ENCODE data around the gene HOXC9. TPM values are rescaled to one million over a fixed set of nuclear protein-coding genes. Genes with fewer than 3 reads are reported as not detected.
A peak's percentile ranks its signal among the peaks of the same experiment; 100 is the strongest.

Gene HOXC9
- total and polyA plus RNA-seq, 2 of the 8 experiments (the other 6 are each of a cell fraction or from before 2014, with no cell fraction given): not detected

- Histone ChIP-seq H3K9me3 (ENCODE audit: insufficient read depth in 2 of 2, low read depth in 1 of 2, low read length in 1 of 2) (no peaks in the 10 kb centered on the region), H3K4me1 (replicated peaks in 1 of 4; ENCODE audit: control insufficient read depth in 3 of 4, insufficient read depth in 4 of 4, low read length in 3 of 4) (peaks cover 0 to 5% (median 2%) of the 10 kb centered on the region in 4 experiments; a peak in 3 of 7 replicates), H3K79me2 (ENCODE audit: control insufficient read depth in 1 of 2, insufficient read depth in 2 of 2, low read length in 2 of 2) (no peaks in the 10 kb centered on the region), H3K18ac (ENCODE audit: extremely low read depth, low read length) (no peak overlapping the region), H2BK120ac (replicated peaks; ENCODE audit: low read depth, low read length) (no peak overlapping the region), H2BK20ac (ENCODE audit: low read length) (no peak overlapping the region), H2AK5ac (ENCODE audit: low read depth, low read length) (no peak overlapping the region), H3K36me3 (ENCODE audit: control insufficient read depth in 2 of 4, insufficient read depth in 4 of 4, low read length in 3 of 4) (peaks cover 0 to 2% (median 0%) of the 10 kb centered on the region in 4 experiments; a peak in 1 of 8 replicates), H4K8ac (ENCODE audit: extremely low read depth, insufficient read depth, low read length) (no peak overlapping the region), H2BK15ac (ENCODE audit: low read length) (0 out of 2 replicates have a peak overlapping the region, but pooled peaks have one; percentile 36), H3K56ac (replicated peaks; ENCODE audit: insufficient read length, low read depth, low read length) (no peak overlapping the region), H3K27ac (ENCODE audit: low read depth, low read length) (no peak overlapping the region), H2BK5ac (ENCODE audit: low read depth, low read length) (no peak overlapping the region), H4K5ac (ENCODE audit: insufficient read length, low read depth, low read length) (no peak overlapping the region), H3K23me2 (ENCODE audit: low read depth, low read length) (no peaks in the 10 kb centered on the region), H3K79me1 (ENCODE audit: low read depth, low read length) (no peaks in the 10 kb centered on the region), H3K23ac (ENCODE audit: insufficient read length) (no peak overlapping the region), H3K27me3 (replicated peaks in 1 of 4; ENCODE audit: control insufficient read depth in 3 of 4, extremely low read depth in 1 of 4, insufficient read depth in 3 of 4, low read length in 3 of 4) (peaks cover 95 to 100% (median 99%) of the 10 kb centered on the region in 4 experiments), H4K20me1 (replicated peaks in 1 of 2; ENCODE audit: control insufficient read depth in 1 of 2, insufficient read depth in 2 of 2, low read length in 2 of 2) (peaks cover 18 to 24% of the 10 kb centered on the region in 2 experiments), H3K4me3 (ENCODE audit: extremely low read depth in 1 of 4, insufficient read depth in 2 of 4, low read depth in 3 of 4, low read length in 4 of 4) (no peak overlapping the region), H2AFZ (ENCODE audit: low read length) (no peak overlapping the region), H4K91ac (replicated peaks; ENCODE audit: insufficient read length, low read length) (no peak overlapping the region), H3K14ac (ENCODE audit: insufficient read length) (no peak overlapping the region), H3K9ac (replicated peaks in 1 of 4; ENCODE audit: extremely low read depth in 1 of 4, low read depth in 3 of 4, low read length in 3 of 4) (no peak overlapping the region), H3K4me2 (ENCODE audit: insufficient read depth in 1 of 2, low read depth in 2 of 2, low read length in 2 of 2) (no peak overlapping the region), H2BK12ac (ENCODE audit: low read depth, low read length) (no peak overlapping the region), H3K4ac (replicated peaks; ENCODE audit: insufficient read length, low read depth, low read length) (no peak overlapping the region)
- TF ChIP-seq, protein P1, sequence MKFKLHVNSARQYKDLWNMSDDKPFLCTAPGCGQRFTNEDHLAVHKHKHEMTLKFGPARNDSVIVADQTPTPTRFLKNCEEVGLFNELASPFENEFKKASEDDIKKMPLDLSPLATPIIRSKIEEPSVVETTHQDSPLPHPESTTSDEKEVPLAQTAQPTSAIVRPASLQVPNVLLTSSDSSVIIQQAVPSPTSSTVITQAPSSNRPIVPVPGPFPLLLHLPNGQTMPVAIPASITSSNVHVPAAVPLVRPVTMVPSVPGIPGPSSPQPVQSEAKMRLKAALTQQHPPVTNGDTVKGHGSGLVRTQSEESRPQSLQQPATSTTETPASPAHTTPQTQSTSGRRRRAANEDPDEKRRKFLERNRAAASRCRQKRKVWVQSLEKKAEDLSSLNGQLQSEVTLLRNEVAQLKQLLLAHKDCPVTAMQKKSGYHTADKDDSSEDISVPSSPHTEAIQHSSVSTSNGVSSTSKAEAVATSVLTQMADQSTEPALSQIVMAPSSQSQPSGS (IDR thresholded peaks at IDR 0.05; ENCODE audit: low read length): no peak
- FAIRE-seq: no peak
- DNase-seq (ENCODE audit: low read depth in 1 of 2, low spot score in 2 of 2): no peak
- ChIA-PET CTCF (ENCODE audit: partially characterized antibody) (interaction anchor here (0.8 to 20.0 kb wide), 9 partner anchors 21 to 281 kb away, joined by 3 to 339 read pairs (median 4); partner anchors contain the start of genes HOXC8, HOXC9 and SMUG1), POLR2A (ENCODE audit: partially characterized antibody) (interaction anchor here (0.6 kb wide), 1 partner anchor 22 kb away, joined by 3 read pairs; no protein-coding TSS in a partner anchor)
- WGBS, 2 experiments (ENCODE audit: extremely low coverage in 1 of 2, insufficient coverage in 1 of 2, insufficient read length in 1 of 2, insufficient replicate concordance in 2 of 2, low coverage in 1 of 2, low lambda C conversion rate in 2 of 2, missing lambda C conversion rate in 1 of 2): 52% methylated on average over 3 of the region's 3 CpGs; no CpG with 5 or more reads in 1 of the 2 experiments
These were observed 27.5 kb downstream of the HOXC9 start for GRCh38 chr12:54027442-54027786.
